ENCODE results near the gene FAM124A. TPM values are rescaled to one million over a fixed set of nuclear protein-coding genes. Genes with fewer than 3 reads are reported as not detected.

FAM124A gene
- total RNA-seq, 1 donor from 2014 or later, result 1.8 TPM

GRCh38 chr13:51229731-51230130 is 7.5 kb downstream of the FAM124A start:
- Mint-ChIP-seq H3K4me1 (ENCODE audit: unreplicated experiment) (no peaks in the 10 kb centered on the region), H3K36me3 (ENCODE audit: unreplicated experiment) (peaks cover 5% of the 10 kb centered on the region), H3K4me3 (ENCODE audit: unreplicated experiment) (no peak overlapping the region), H3K27ac (ENCODE audit: unreplicated experiment) (no peak overlapping the region), H3K27me3 (ENCODE audit: unreplicated experiment) (peaks cover 18% of the 10 kb centered on the region), H3K9me3 (ENCODE audit: unreplicated experiment) (no peaks in the 10 kb centered on the region)
- DNase-seq (ENCODE audit: extremely low spot score, unreplicated experiment), result no peak
- TF ChIP-seq CTCF (IDR thresholded peaks at IDR 0.05), result no peak

- Mint-ChIP-seq H3K36me3 (ENCODE audit: unreplicated experiment) (no peaks in the 10 kb centered on the region), H3K27ac (ENCODE audit: unreplicated experiment) (no peak overlapping the region)
Observed at GRCh38 chr13:51230477-51231105, 8.4 kb downstream of the FAM124A start.

GRCh38 chr13:51231456-51231855 is 9.3 kb downstream of the FAM124A start:
- no peak for DNase-seq (ENCODE audit: extremely low spot score, unreplicated experiment)
- peaks cover 10% of the 10 kb centered on the region for H3K27me3 Mint-ChIP-seq (ENCODE audit: unreplicated experiment)
- H3K4me3 Mint-ChIP-seq (ENCODE audit: unreplicated experiment), result no peak overlapping the region
- H3K4me1 Mint-ChIP-seq (ENCODE audit: unreplicated experiment), result peaks cover 3% of the 10 kb centered on the region
- no peaks in the 10 kb centered on the region for H3K36me3 Mint-ChIP-seq (ENCODE audit: unreplicated experiment)
- no peak overlapping the region for H3K27ac Mint-ChIP-seq (ENCODE audit: unreplicated experiment)
- no peaks in the 10 kb centered on the region for H3K9me3 Mint-ChIP-seq (ENCODE audit: unreplicated experiment)
- TF ChIP-seq CTCF (IDR thresholded peaks at IDR 0.05), result no peak

More at GRCh38 chr13:51230477-51231105, 8.4 kb downstream of the FAM124A start:
- Mint-ChIP-seq H3K9me3 (ENCODE audit: unreplicated experiment) (no peaks in the 10 kb centered on the region), H3K4me1 (ENCODE audit: unreplicated experiment) (peaks cover 1% of the 10 kb centered on the region), H3K27me3 (ENCODE audit: unreplicated experiment) (peaks cover 10% of the 10 kb centered on the region), H3K4me3 (ENCODE audit: unreplicated experiment) (no peak overlapping the region)
- DNase-seq (ENCODE audit: extremely low spot score, unreplicated experiment), result no peak
- no peak for TF ChIP-seq CTCF (IDR thresholded peaks at IDR 0.05)

- no peaks in the 10 kb centered on the region for H3K9me3 Mint-ChIP-seq (ENCODE audit: unreplicated experiment)
- TF ChIP-seq CTCF (IDR thresholded peaks at IDR 0.05), result no peak
- H3K4me3 Mint-ChIP-seq (ENCODE audit: unreplicated experiment), result no peak overlapping the region
- no peaks in the 10 kb centered on the region for H3K36me3 Mint-ChIP-seq (ENCODE audit: unreplicated experiment)
- peaks cover 3% of the 10 kb centered on the region for H3K4me1 Mint-ChIP-seq (ENCODE audit: unreplicated experiment)
- peaks cover 9% of the 10 kb centered on the region for H3K27me3 Mint-ChIP-seq (ENCODE audit: unreplicated experiment)
- no peak overlapping the region for H3K27ac Mint-ChIP-seq (ENCODE audit: unreplicated experiment)
- DNase-seq (ENCODE audit: extremely low spot score, unreplicated experiment), result no peak
Observed at GRCh38 chr13:51232328-51232727, 10.1 kb downstream of the FAM124A start.

- no peaks in the 10 kb centered on the region for H3K9me3 Mint-ChIP-seq (ENCODE audit: unreplicated experiment)
- no peak overlapping the region for H3K4me3 Mint-ChIP-seq (ENCODE audit: unreplicated experiment)
- no peak for DNase-seq (ENCODE audit: extremely low spot score, unreplicated experiment)
- H3K4me1 Mint-ChIP-seq (ENCODE audit: unreplicated experiment), result peaks cover 3% of the 10 kb centered on the region
- no peaks in the 10 kb centered on the region for H3K36me3 Mint-ChIP-seq (ENCODE audit: unreplicated experiment)
- no peak for TF ChIP-seq CTCF (IDR thresholded peaks at IDR 0.05)
- no peak overlapping the region for H3K27ac Mint-ChIP-seq (ENCODE audit: unreplicated experiment)
- peaks cover 4% of the 10 kb centered on the region for H3K27me3 Mint-ChIP-seq (ENCODE audit: unreplicated experiment)
Observed at GRCh38 chr13:51233117-51233826, 11.1 kb downstream of the FAM124A start.

Data from osteocyte (in vitro differentiated cells).